Suprapubic skin (tissue), 3 donors: ENCODE measurements around the gene SH3RF1.

Experiments used
- POLR2A ChIP-seq, 2 donors: fragments of 450-650 bp; IDR thresholded peaks; one replicate each; pipeline ENCODE4 v1.6.1; 2017; ENCODE audit warnings: antibody characterized with exemption in 2 of 2, mild to moderate bottlenecking in 2 of 2, moderate library complexity in 2 of 2
- TF ChIP-seq, protein P1 (sequence below), 2 donors: fragments of 200-600 bp in 1 of 2; fragments of 450-650 bp in 1 of 2; sonication (generic) in 1 of 2; IDR thresholded peaks; one replicate each; pipeline ENCODE4 v1.5.1; 2016 to 2019; ENCODE audit warnings: antibody characterized with exemption in 2 of 2, mild to moderate bottlenecking in 1 of 2, moderate library complexity in 1 of 2

DNA sequence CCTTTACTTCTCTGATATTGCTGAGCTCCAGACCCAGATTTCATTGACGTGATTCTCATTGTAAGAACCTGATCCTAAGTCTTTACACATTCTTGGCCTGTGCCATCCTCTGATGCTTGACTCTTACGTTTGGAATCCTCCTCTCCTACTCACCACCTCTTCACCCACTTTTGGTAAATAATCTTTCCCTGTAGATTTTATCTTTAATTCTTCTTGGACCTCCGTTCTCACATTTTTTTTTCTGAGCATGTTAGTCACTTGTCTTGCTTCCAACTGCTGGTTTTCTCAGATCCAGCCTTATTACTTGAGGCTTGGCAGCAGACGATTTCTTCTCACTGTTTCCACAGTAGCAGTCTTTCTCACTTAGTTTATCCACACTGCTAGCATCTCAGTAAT is 12.4 kb upstream of the SH3RF1 start:
- TF ChIP-seq POLR2A (IDR thresholded peaks at IDR 0.05) = no peak
- TF ChIP-seq, protein P1, sequence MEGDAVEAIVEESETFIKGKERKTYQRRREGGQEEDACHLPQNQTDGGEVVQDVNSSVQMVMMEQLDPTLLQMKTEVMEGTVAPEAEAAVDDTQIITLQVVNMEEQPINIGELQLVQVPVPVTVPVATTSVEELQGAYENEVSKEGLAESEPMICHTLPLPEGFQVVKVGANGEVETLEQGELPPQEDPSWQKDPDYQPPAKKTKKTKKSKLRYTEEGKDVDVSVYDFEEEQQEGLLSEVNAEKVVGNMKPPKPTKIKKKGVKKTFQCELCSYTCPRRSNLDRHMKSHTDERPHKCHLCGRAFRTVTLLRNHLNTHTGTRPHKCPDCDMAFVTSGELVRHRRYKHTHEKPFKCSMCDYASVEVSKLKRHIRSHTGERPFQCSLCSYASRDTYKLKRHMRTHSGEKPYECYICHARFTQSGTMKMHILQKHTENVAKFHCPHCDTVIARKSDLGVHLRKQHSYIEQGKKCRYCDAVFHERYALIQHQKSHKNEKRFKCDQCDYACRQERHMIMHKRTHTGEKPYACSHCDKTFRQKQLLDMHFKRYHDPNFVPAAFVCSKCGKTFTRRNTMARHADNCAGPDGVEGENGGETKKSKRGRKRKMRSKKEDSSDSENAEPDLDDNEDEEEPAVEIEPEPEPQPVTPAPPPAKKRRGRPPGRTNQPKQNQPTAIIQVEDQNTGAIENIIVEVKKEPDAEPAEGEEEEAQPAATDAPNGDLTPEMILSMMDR (IDR thresholded peaks at IDR 0.05) = no peak
